BLaER1 (cell line): ENCODE results near the gene WWOX.

Experiments used
- H3K27ac ChIP-seq: shearing (Covaris generic); formaldehyde crosslinking; 2 replicates; pipeline ENCODE4 v1.8.1; 2022
- H3K27me3 ChIP-seq: shearing (Covaris generic); formaldehyde crosslinking; 2 replicates; pipeline ENCODE4 v1.8.1; 2022
- H3K36me3 ChIP-seq: shearing (Covaris generic); formaldehyde crosslinking; 2 replicates; pipeline ENCODE4 v1.8.1; 2022
- H3K4me1 ChIP-seq: shearing (Covaris generic); formaldehyde crosslinking; 2 replicates; pipeline ENCODE4 v1.8.1; 2022
- H3K4me2 ChIP-seq: shearing (Covaris generic); formaldehyde crosslinking; 2 replicates; pipeline ENCODE4 v1.8.1; 2022
- H3K4me3 ChIP-seq: shearing (Covaris generic); formaldehyde crosslinking; 2 replicates; pipeline ENCODE4 v1.8.1; 2022
- H3K9ac ChIP-seq: shearing (Covaris generic); formaldehyde crosslinking; 2 replicates; pipeline ENCODE4 v1.8.1; 2022
- H3K9me3 ChIP-seq: shearing (Covaris generic); formaldehyde crosslinking; 2 replicates; pipeline ENCODE4 v1.8.1; 2022
- H4K20me1 ChIP-seq: shearing (Covaris generic); formaldehyde crosslinking; 2 replicates; pipeline ENCODE4 v1.8.1; 2022
- Cebpa-rat ChIP-seq: shearing (Covaris generic); IDR thresholded peaks from 2 replicates; pipeline ENCODE4 v1.8.1; 2022

Gene WWOX

DNA sequence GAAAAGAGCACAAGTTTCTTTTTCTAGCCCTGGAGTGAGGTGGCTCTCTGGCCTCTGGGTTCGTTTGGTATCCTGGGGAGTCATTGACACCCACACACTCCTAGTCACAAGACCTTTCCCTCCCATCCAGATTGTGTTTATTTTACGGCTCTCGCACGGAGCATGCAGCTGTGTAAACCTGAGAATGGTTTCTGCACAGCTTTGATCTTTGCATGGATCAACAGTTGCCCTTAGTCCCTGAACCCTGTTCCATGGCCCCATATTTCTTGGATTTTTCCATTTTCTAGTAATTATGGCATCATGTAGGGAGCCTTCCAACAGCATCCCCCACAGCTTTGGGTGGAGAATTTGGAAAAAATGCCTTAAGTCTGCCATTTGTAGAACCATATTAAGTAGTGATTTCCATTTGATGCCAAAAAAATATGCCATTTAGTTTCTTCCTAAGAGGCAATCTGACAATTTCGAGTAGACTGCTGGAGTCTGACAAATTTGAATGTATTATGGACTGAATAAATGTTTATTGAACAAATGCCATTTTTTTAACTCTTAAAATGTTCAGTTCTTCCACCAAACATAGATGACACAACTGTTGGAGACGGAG lies 197.7 kb downstream of the WWOX start:
- Histone ChIP-seq H3K36me3 (no peaks in the 10 kb centered on the region), H3K4me1 (no peaks in the 10 kb centered on the region), H3K4me3 (no peak overlapping the region), H3K9ac (no peak overlapping the region), H4K20me1 (no peaks in the 10 kb centered on the region), H3K27me3 (no peaks in the 10 kb centered on the region), H3K9me3 (no peaks in the 10 kb centered on the region), H3K4me2 (no peak overlapping the region), H3K27ac (no peak overlapping the region)
- TF ChIP-seq Cebpa-rat: no peak

DNA sequence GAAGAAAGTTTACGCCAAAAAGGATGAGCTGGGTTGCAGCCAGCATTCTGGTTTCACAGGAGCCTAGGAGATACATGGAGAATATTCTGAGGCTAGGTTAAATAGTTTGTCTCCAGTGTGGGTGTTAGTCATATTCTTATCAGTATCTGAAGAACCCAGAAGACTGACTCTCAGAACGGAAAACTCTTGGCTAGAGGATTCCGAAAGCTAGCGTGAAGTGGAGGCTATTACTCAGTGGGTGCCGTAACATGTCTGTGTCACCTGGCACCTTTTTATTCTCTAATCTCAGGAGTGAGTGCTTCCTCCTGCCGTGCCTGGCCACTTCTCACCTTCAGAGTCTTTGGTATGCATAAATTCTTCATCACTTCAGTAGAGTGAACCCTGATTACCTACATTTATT lies 199.5 kb downstream of the WWOX start:
- Histone ChIP-seq H3K27me3 (no peaks in the 10 kb centered on the region), H4K20me1 (no peaks in the 10 kb centered on the region), H3K9ac (no peak overlapping the region), H3K4me2 (no peak overlapping the region), H3K4me1 (no peaks in the 10 kb centered on the region), H3K4me3 (no peak overlapping the region), H3K9me3 (no peaks in the 10 kb centered on the region), H3K36me3 (no peaks in the 10 kb centered on the region), H3K27ac (no peak overlapping the region)
- no peak for TF ChIP-seq Cebpa-rat

DNA sequence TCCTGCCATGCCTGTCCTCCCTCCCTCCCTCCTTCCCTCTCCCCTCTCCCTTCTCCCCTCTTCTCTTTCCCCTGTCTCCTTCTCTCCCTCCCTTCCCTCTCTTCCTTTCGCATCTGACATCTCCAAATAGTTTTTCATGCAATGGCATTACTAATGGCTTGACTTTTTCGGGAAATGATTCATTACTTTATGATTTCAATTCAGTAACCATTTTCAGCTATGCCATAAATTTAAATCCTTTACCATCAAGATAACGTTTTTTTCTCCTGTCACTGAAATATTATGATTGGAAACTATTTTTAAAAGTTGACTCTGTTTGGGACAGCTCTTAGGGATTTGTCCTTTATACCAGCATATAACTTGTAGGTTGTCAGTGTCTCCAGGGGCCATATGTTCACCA lies 201.0 kb downstream of the WWOX start:
- no peaks in the 10 kb centered on the region for H3K9me3 ChIP-seq
- H3K4me2 ChIP-seq: no peak overlapping the region
- TF ChIP-seq Cebpa-rat: no peak
- no peaks in the 10 kb centered on the region for H3K27me3 ChIP-seq
- no peaks in the 10 kb centered on the region for H3K4me1 ChIP-seq
- no peak overlapping the region for H3K4me3 ChIP-seq
- H4K20me1 ChIP-seq: no peaks in the 10 kb centered on the region
- no peak overlapping the region for H3K9ac ChIP-seq
- H3K36me3 ChIP-seq: no peaks in the 10 kb centered on the region
- no peak overlapping the region for H3K27ac ChIP-seq

DNA sequence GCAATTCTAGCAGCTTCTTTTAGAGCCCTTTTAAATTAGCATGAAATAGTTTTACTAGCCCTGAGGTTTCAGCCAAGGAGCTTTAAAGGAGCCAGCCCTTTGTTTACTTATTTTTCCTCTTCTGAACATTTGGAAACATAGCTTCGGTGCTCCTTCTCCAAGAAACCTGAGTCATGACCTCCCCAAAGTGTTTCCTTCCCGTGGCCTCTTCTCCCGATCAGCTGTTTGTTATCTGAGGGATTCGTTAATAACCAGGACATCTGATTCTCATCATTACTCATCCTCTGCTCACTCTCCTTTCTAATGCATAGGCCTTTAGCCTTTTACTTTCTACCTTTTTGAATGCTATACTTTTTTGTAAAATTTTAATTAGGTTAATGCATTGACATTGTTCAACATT lies 204.5 kb downstream of the WWOX start:
- no peaks in the 10 kb centered on the region for H3K36me3 ChIP-seq
- H3K9me3 ChIP-seq: no peaks in the 10 kb centered on the region
- no peaks in the 10 kb centered on the region for H4K20me1 ChIP-seq
- H3K27ac ChIP-seq: no peak overlapping the region
- no peak overlapping the region for H3K4me3 ChIP-seq
- H3K4me1 ChIP-seq: no peaks in the 10 kb centered on the region
- no peak overlapping the region for H3K4me2 ChIP-seq
- no peak overlapping the region for H3K9ac ChIP-seq
- H3K27me3 ChIP-seq: no peaks in the 10 kb centered on the region
- TF ChIP-seq Cebpa-rat: no peak

DNA sequence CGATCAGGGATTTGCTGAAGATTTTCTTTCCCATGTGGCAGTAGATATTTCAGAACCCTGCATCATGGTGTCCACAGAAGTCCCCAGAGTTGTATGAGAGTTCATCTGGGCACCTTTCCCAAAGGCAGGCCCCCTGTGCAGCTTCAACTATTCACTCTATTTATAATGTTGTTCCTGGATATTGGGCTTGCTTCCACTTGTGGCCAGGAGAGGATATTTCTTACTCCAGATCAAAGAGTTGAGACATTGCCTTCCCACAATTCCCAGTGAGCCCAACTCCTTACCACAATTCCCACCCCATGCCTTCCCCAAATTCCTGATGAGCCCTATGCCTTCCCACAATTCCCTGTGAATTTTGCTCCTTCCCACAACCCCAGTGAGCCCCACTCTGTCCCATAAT lies 206.9 kb downstream of the WWOX start:
- Histone ChIP-seq H4K20me1 (no peaks in the 10 kb centered on the region), H3K4me1 (peaks cover 12% of the 10 kb centered on the region), H3K9me3 (no peaks in the 10 kb centered on the region), H3K27ac (no peak overlapping the region), H3K4me2 (no peak overlapping the region), H3K4me3 (no peak overlapping the region), H3K36me3 (no peaks in the 10 kb centered on the region), H3K27me3 (no peaks in the 10 kb centered on the region), H3K9ac (no peak overlapping the region)
- no peak for TF ChIP-seq Cebpa-rat

DNA sequence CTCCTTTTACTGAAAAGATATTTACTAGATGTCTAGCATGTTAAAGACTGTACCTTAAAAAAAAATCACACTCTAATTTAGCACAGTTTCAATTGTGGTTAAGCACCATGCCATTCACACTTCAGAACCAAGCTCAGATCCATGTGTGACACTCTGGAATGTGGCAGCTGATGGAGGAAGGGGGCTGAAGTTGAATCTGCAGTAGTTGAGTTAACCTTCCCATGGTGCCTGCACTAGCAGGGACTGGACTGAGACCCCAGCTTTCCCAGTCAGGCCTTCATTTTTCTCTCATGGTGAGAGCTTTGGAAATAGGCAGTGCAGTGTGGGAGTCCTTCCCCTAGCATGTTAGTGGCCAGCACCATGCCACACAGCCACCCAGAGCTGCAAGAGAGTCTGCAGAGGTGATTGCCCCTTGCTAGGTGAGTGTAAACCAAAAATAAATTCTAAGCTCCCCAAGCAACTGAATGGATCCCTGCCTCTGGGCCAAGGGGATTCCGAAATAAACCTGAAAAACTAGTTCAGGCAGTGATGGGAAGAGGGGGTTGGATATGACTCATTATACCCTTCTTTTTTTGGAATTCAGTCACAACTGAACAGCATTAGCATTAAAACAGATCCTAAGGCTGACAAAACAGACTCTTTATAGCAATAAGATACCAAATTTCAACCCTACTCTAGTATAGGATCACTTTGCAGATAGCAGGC lies 208.5 kb downstream of the WWOX start:
- H3K9me3 ChIP-seq: no peaks in the 10 kb centered on the region
- no peak overlapping the region for H3K27ac ChIP-seq
- H3K27me3 ChIP-seq: no peaks in the 10 kb centered on the region
- TF ChIP-seq Cebpa-rat: no peak
- H3K4me1 ChIP-seq: peaks cover 20% of the 10 kb centered on the region
- no peak overlapping the region for H3K9ac ChIP-seq
- no peak overlapping the region for H3K4me2 ChIP-seq
- no peaks in the 10 kb centered on the region for H4K20me1 ChIP-seq
- no peaks in the 10 kb centered on the region for H3K36me3 ChIP-seq
- H3K4me3 ChIP-seq: no peak overlapping the region

DNA sequence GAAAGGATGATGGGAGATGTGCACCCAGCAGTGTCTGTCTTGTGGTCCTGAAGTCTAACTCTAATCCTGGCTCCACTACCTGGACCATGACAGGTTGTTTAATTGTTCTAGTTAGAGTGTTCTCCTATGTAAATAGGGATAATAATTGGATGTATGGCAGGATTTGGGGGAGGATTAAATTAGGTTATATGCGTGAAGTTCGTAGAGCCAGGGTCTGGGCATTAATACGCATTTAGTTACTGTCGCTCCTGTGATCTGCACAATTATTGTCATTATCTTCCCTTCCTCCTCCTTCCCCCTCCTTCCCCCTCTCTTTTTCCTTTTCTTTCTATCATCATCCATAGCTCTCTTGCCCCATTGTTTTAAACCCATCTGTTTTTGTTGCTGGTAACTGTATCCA lies 210.3 kb downstream of the WWOX start:
- H3K9me3 ChIP-seq: no peaks in the 10 kb centered on the region
- no peak overlapping the region for H3K9ac ChIP-seq
- no peaks in the 10 kb centered on the region for H3K36me3 ChIP-seq
- H4K20me1 ChIP-seq: no peaks in the 10 kb centered on the region
- no peak overlapping the region for H3K4me2 ChIP-seq
- H3K27ac ChIP-seq: no peak overlapping the region
- TF ChIP-seq Cebpa-rat: no peak
- no peaks in the 10 kb centered on the region for H3K27me3 ChIP-seq
- H3K4me3 ChIP-seq: no peak overlapping the region
- H3K4me1 ChIP-seq: peaks cover 20% of the 10 kb centered on the region

DNA sequence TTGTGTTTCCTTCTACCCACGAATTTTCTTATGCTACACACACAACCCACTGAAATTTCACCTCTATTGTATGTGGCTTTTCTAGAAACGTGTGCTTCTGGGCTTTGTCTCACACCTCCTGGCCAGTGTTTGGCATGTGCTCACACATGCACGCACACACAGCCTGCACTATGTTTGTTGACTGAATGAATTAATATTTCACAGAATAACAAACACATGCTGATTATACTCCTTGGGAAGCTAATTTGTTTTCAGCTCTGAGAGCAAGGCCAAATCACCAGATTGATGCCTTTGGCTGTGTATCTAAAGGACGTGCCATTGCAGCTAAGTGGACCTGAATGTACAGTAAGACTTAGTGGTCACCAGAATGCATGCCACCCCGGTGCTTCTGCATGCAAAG lies 210.7 kb downstream of the WWOX start:
- Histone ChIP-seq H3K9me3 (no peaks in the 10 kb centered on the region), H3K4me3 (no peak overlapping the region), H3K36me3 (no peaks in the 10 kb centered on the region), H4K20me1 (no peaks in the 10 kb centered on the region), H3K4me1 (peaks cover 20% of the 10 kb centered on the region), H3K27ac (no peak overlapping the region), H3K27me3 (no peaks in the 10 kb centered on the region), H3K4me2 (peak overlapping the region; percentile 68), H3K9ac (no peak overlapping the region)
- TF ChIP-seq Cebpa-rat: no peak

DNA sequence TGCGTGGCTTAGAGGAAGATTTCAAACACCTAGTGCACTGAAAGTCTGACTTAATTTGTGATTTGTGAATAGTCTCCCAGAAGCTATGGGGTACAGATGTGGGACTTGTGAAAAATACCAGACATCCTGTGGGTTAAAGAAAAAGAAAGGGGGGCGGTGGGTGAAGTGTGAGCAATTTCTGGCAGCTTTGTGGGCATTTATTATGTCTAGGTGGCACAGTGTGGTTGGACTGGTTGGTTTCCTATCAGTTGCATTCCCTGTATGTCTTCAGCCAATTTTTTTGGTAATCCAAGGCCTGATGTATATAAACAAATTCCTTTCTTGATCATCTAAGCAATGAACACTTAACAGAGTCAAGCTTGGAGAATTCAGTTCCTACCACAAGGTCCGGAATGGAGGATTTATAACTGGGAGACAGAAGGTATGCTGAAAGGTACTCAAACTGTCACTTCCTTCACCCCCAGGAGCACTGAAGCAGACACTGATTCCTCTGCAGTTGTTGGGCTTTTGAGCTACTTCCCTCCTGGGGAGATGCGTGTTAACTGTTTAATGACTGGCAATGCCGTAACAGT lies 211.6 kb downstream of the WWOX start:
- Histone ChIP-seq H3K4me3 (no peak overlapping the region), H4K20me1 (no peaks in the 10 kb centered on the region), H3K27me3 (no peaks in the 10 kb centered on the region), H3K9me3 (no peaks in the 10 kb centered on the region), H3K4me2 (peak overlapping the region; percentile 68), H3K36me3 (no peaks in the 10 kb centered on the region), H3K27ac (peak overlapping the region; percentile 35), H3K9ac (no peak overlapping the region), H3K4me1 (peaks cover 20% of the 10 kb centered on the region)
- TF ChIP-seq Cebpa-rat: no peak

DNA sequence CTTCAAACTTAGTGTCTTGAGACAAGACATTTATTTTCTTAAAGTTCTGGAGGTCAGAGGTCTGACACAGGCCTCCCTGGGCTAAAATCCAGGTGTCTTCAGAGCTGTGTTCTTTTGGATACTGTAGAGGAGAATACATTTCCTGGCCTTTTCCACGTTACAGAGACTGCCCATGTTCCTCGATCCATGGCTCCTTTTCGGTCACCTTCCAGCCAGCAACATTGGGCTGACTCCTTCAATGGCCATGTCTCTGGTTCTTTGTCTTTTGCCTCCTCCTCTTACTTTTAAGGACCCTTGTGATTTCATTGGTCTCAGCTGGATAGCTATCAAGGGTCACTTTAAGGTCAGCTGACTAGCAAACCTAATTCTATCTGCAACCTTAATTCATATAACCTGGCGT lies 212.4 kb downstream of the WWOX start:
- Histone ChIP-seq H3K4me3 (no peak overlapping the region), H3K27ac (peak overlapping the region; percentile 35; the same call in 1 of the 2 replicates), H4K20me1 (no peaks in the 10 kb centered on the region), H3K9me3 (no peaks in the 10 kb centered on the region), H3K4me2 (peak overlapping the region; percentile 68), H3K27me3 (no peaks in the 10 kb centered on the region), H3K9ac (no peak overlapping the region), H3K36me3 (no peaks in the 10 kb centered on the region), H3K4me1 (peaks cover 20% of the 10 kb centered on the region)
- TF ChIP-seq Cebpa-rat: no peak
